Activated CD8-positive, alpha-beta T cell treated with anti-CD3 and anti-CD28 coated beads for 36 hours (primary cell): ENCODE data around the gene NCAM1. TPM values are rescaled to one million over a fixed set of nuclear protein-coding genes. Genes with fewer than 3 reads are reported as not detected.

Experiments
- ATAC-seq: fragments of 200-7000 bp; cut with Tn5 transposase; one replicate; pipeline ENCODE4 v1.10.0; 2021; ENCODE audit warnings: mild to moderate bottlenecking, moderate library complexity
- CTCF ChIA-PET: fragments of 350-600 bp; sonication (Branson Sonifier 250); formaldehyde crosslinking; loops from one replicate; lab custom pipeline; 2021; ENCODE audit warnings: antibody characterized with exemption; lab: Charles Lee
- POLR2A ChIA-PET: fragments of 350-600 bp; sonication (Branson Sonifier 250); formaldehyde crosslinking; loops from one replicate; lab custom pipeline; 2021; ENCODE audit warnings: antibody characterized with exemption; lab: Charles Lee
- DNase-seq: peaks from one replicate; pipeline ENCODE4 v3.0.0-alpha.2; 2020
- H3K27ac Mint-ChIP-seq: one replicate; pipeline ENCODE4 v1.8.0; 2021; ENCODE audit warnings: mild to moderate bottlenecking, mixed read lengths
- H3K27me3 Mint-ChIP-seq: one replicate; pipeline ENCODE4 v1.8.0; 2021; ENCODE audit warnings: mixed read lengths
- H3K36me3 Mint-ChIP-seq: one replicate; pipeline ENCODE4 v1.8.0; 2021; ENCODE audit warnings: low read depth, mixed read lengths
- H3K4me1 Mint-ChIP-seq: one replicate; pipeline ENCODE4 v1.8.0; 2021; ENCODE audit warnings: low read depth, mixed read lengths
- H3K4me3 Mint-ChIP-seq: one replicate; pipeline ENCODE4 v1.8.0; 2021; ENCODE audit warnings: mild to moderate bottlenecking, moderate library complexity, mixed read lengths
- H3K9me3 Mint-ChIP-seq: one replicate; pipeline ENCODE4 v1.8.0; 2021; ENCODE audit warnings: mixed read lengths
- CTCF ChIP-seq: fragments of 200-600 bp; IDR thresholded peaks from one replicate; pipeline ENCODE4 v1.8.0; 2022; ENCODE audit warnings: antibody characterized with exemption, mild to moderate bottlenecking
- intact Hi-C: fragments of 100-400 bp; cut with micrococcal nuclease; formaldehyde crosslinking; loops from one replicate; pipeline ENCODE4 v1.10.0; 2022
- total RNA-seq, 2 experiments: library from RNA; stranded (reverse); gene quantifications; one replicate each; pipeline ENCODE4 v1.2.3, GENCODE V29; 2021

NCAM1 gene
- total RNA-seq, 2 experiments from 2014 or later: 0.47 to 0.56 TPM

DNA sequence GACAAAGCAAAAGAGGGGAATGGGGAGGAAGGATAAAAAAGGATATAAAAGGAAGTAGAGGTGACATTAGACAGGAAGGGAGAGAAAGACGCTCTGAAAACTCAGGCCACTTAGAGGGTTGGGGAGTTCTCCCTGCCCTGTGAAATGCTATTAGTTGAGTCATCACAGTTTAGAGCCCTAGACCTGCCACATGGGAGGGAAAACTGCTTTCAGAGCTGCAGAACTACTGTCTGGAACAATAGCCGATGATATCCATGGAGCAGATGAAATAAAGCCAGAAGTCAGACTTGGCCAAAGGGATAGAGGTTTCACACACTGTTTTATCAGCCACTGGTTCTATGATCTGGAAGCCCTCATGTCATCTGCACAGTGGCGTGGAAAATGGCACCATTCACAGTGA lies 157.9 kb downstream of the NCAM1 start:
- TF ChIP-seq CTCF: no peak
- no peaks in the 10 kb centered on the region for H3K4me1 Mint-ChIP-seq
- ATAC-seq (no peak), DNase-seq (no peak)
- peaks cover 3% of the 10 kb centered on the region for H3K27me3 Mint-ChIP-seq
- ChIA-PET POLR2A (no interaction called here), CTCF (no interaction called here)
- H3K36me3 Mint-ChIP-seq: no peaks in the 10 kb centered on the region
- H3K27ac Mint-ChIP-seq: no peak overlapping the region
- H3K9me3 Mint-ChIP-seq: no peaks in the 10 kb centered on the region
- intact Hi-C loops: no loop called here
- H3K4me3 Mint-ChIP-seq: no peak overlapping the region

- H3K36me3 Mint-ChIP-seq: no peaks in the 10 kb centered on the region
- CTCF ChIA-PET: no interaction called here
- peaks cover 3% of the 10 kb centered on the region for H3K27me3 Mint-ChIP-seq
- H3K9me3 Mint-ChIP-seq: no peaks in the 10 kb centered on the region
- no peak for TF ChIP-seq CTCF
- POLR2A ChIA-PET: no interaction called here
- no peak for DNase-seq
- intact Hi-C loops: no loop called here
- no peaks in the 10 kb centered on the region for H3K4me1 Mint-ChIP-seq
- no peak overlapping the region for H3K4me3 Mint-ChIP-seq
- ATAC-seq: no peak
- no peak overlapping the region for H3K27ac Mint-ChIP-seq
Measured at GRCh38 chr11:113119966-113120736, 158.9 kb downstream of the NCAM1 start.

DNA sequence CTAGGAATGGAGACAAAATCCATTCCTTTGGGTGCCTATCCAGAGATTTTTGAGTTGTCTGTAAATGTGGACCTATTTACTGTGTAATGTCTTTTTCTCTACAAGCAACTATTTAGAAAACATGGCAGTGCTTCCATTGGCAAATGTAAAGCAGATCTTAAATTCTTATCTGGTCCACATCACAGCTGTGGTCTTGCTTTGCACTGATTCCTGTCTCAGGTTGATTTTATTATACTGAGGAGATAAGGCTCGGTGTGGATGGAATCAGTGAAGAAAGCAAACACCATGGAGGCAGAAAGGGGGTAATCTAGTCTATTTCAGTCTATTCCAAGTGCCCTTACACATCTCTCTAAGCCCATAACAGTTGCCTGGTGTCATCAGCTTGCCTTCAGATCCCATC lies 160.5 kb downstream of the NCAM1 start:
- no peaks in the 10 kb centered on the region for H3K36me3 Mint-ChIP-seq
- H3K4me3 Mint-ChIP-seq: no peak overlapping the region
- no peaks in the 10 kb centered on the region for H3K9me3 Mint-ChIP-seq
- no peak overlapping the region for H3K27ac Mint-ChIP-seq
- DNase-seq: no peak
- CTCF ChIA-PET: no interaction called here
- no peak for ATAC-seq
- H3K4me1 Mint-ChIP-seq: no peaks in the 10 kb centered on the region
- POLR2A ChIA-PET: no interaction called here
- no peak for TF ChIP-seq CTCF
- peaks cover 3% of the 10 kb centered on the region for H3K27me3 Mint-ChIP-seq
- intact Hi-C loops: no loop called here

- no peak for TF ChIP-seq CTCF
- intact Hi-C loops: no loop called here
- DNase-seq (no peak), ATAC-seq (no peak)
- H3K27ac Mint-ChIP-seq: no peak overlapping the region
- no peaks in the 10 kb centered on the region for H3K9me3 Mint-ChIP-seq
- H3K27me3 Mint-ChIP-seq: peaks cover 3% of the 10 kb centered on the region
- ChIA-PET POLR2A (no interaction called here), CTCF (interaction anchor here (1.0 kb wide), 1 partner anchor 536 kb away, joined by 3 read pairs; no protein-coding TSS in a partner anchor)
- no peaks in the 10 kb centered on the region for H3K36me3 Mint-ChIP-seq
- no peaks in the 10 kb centered on the region for H3K4me1 Mint-ChIP-seq
- H3K4me3 Mint-ChIP-seq: no peak overlapping the region
Measured at GRCh38 chr11:113124006-113124405, 162.8 kb downstream of the NCAM1 start.

- H3K4me3 Mint-ChIP-seq: no peak overlapping the region
- no peaks in the 10 kb centered on the region for H3K4me1 Mint-ChIP-seq
- peaks cover 3% of the 10 kb centered on the region for H3K27me3 Mint-ChIP-seq
- H3K9me3 Mint-ChIP-seq: no peaks in the 10 kb centered on the region
- intact Hi-C loops: no loop called here
- DNase-seq (no peak), ATAC-seq (no peak)
- no peak for TF ChIP-seq CTCF
- CTCF ChIA-PET: interaction anchor here (1.0 kb wide), 1 partner anchor 536 kb away, joined by 3 read pairs; no protein-coding TSS in a partner anchor
- H3K36me3 Mint-ChIP-seq: no peaks in the 10 kb centered on the region
- no peak overlapping the region for H3K27ac Mint-ChIP-seq
- POLR2A ChIA-PET: no interaction called here
Measured at GRCh38 chr11:113124578-113124977, 163.4 kb downstream of the NCAM1 start.
